Measurements from ENCODE around the gene HOXB1. TPM values are rescaled to one million over a fixed set of nuclear protein-coding genes. Genes with fewer than 3 reads are reported as not detected.

HOXB1 gene
- total and polyA plus RNA-seq, 2 experiments from 2014 or later = not detected

DNA sequence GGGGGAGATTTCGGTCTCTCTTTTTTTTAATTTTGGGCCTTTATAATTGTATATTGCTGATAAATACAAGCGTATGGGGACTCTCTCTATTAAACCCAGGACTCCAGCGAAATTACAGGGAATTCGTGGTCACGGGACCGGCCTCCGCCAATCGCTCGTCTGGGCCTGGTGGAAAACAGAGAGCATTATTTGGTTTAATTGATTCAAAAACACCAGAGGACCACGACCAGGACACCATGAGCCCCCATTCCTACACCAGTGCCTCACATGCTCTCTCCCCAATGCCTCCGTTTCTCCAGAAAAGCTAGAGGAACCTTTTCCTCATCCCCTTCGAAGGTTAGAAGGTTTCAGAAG is 14.2 kb upstream of the HOXB1 start, which contains the start of gene HOXB2:
Gene HOXB2, minus strand, starts transcription at position 88 of the 354 bp plus-strand sequence. CDS start 198 bp downstream, outside the sequence.
- no peaks in the 10 kb centered on the region; the same call in 1 of the 2 replicates for H3K36me3 ChIP-seq (ENCODE audit: low read depth)
- H3K4me3 ChIP-seq = peak within 1 kb of the TSS; percentile 95
- H3K9me2 ChIP-seq (ENCODE audit: insufficient read depth) = no peaks in the 10 kb centered on the region
- H3K79me2 ChIP-seq (ENCODE audit: insufficient read depth) = peaks cover 68% of the 10 kb centered on the region
- TF ChIP-seq EZH2 (IDR thresholded peaks at IDR 0.05; ENCODE audit: insufficient read depth, poor library complexity, severe bottlenecking) (no peak), EZH2phosphoT487 (IDR thresholded peaks at IDR 0.05; ENCODE audit: insufficient read depth, low read depth) (no peak)
- H3K27me3 ChIP-seq (replicated peaks; ENCODE audit: insufficient read depth) = no peaks in the 10 kb centered on the region
- H3K27ac ChIP-seq = peak within 1 kb of the TSS; percentile 96
- peaks cover 54% of the 10 kb centered on the region for H3F3A ChIP-seq (ENCODE audit: insufficient read depth)
- H2AFZ ChIP-seq = peak within 1 kb of the TSS; percentile 64
- in situ Hi-C loops (cut with MboI) = no loop called here
- peak within 1 kb of the TSS; percentile 99 for H3K9ac ChIP-seq
- 20 to 32% methylated on average over 11 to 12 of the region's 12 CpGs for WGBS, 2 experiments (ENCODE audit: low coverage in 1 of 2, low lambda C conversion rate in 2 of 2, missing lambda C conversion rate in 2 of 2)
- peak within 1 kb of the TSS; percentile 93 for H3K4me2 ChIP-seq (ENCODE audit: unreplicated experiment)
- H4K20me1 ChIP-seq (ENCODE audit: insufficient read depth) = no peaks in the 10 kb centered on the region
- DNase-seq = peak; percentile 82
- peaks cover 50% of the 10 kb centered on the region for H3K4me1 ChIP-seq (ENCODE audit: insufficient read depth)
- H3K9me3 ChIP-seq (ENCODE audit: low read depth) = no peaks in the 10 kb centered on the region

DNA sequence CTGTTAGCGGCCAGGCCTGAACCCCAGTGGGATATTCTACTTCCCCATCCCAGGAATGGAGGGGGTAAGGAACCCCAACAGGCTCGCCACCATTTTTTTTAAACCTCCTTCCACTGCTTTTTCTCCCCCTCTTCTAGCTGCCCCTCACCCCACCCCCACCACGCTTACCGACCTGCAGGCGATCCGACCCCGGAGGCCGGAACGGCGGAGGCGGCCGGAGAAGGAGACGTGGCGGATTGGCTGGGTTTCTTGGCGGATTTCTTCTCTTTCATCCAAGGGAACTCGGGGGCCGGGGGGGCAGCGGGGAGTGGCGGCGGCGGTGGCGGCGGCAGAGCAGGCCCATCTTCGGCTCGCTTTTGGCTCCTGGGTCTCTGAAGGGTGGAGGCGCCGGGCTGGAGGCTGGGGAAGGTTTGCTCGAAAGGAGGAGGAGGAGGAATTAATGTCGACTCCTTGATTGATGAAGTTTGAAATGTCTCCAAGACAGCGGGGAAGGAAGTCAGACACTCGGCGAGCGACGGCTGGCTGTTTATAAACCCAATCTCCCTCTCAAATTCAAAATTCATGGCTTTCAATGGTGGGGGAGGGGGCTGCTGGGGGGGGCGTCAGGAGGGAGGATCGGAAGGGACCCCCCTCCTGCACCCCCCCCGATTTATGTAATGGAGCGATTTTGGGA is 13.7 kb upstream of the HOXB1 start:
- H3K27me3 ChIP-seq (replicated peaks; ENCODE audit: insufficient read depth) = no peaks in the 10 kb centered on the region
- in situ Hi-C loops (cut with MboI) = no loop called here
- no peaks in the 10 kb centered on the region for H4K20me1 ChIP-seq (ENCODE audit: insufficient read depth)
- H2AFZ ChIP-seq = peak overlapping the region; percentile 64
- no peaks in the 10 kb centered on the region for H3K9me2 ChIP-seq (ENCODE audit: insufficient read depth)
- H3K27ac ChIP-seq = peak overlapping the region; percentile 96
- no peaks in the 10 kb centered on the region for H3K9me3 ChIP-seq (ENCODE audit: low read depth)
- peak overlapping the region; percentile 99 for H3K9ac ChIP-seq
- H3K4me1 ChIP-seq (ENCODE audit: insufficient read depth) = peaks cover 50% of the 10 kb centered on the region
- H3K4me2 ChIP-seq (ENCODE audit: unreplicated experiment) = peak overlapping the region; percentile 93
- H3K4me3 ChIP-seq = peak overlapping the region; percentile 95
- TF ChIP-seq EZH2 (IDR thresholded peaks at IDR 0.05; ENCODE audit: insufficient read depth, poor library complexity, severe bottlenecking) (no peak), EZH2phosphoT487 (IDR thresholded peaks at IDR 0.05; ENCODE audit: insufficient read depth, low read depth) (no peak)
- WGBS, 2 experiments (ENCODE audit: low coverage in 1 of 2, low lambda C conversion rate in 2 of 2, missing lambda C conversion rate in 2 of 2) = 1% methylated on average over 22 to 38 of the region's 38 CpGs
- DNase-seq = peak; percentile 89
- H3K79me2 ChIP-seq (ENCODE audit: insufficient read depth) = peaks cover 74% of the 10 kb centered on the region
- no peaks in the 10 kb centered on the region for H3K36me3 ChIP-seq (ENCODE audit: low read depth)
- H3F3A ChIP-seq (ENCODE audit: insufficient read depth) = peaks cover 59% of the 10 kb centered on the region

DNA sequence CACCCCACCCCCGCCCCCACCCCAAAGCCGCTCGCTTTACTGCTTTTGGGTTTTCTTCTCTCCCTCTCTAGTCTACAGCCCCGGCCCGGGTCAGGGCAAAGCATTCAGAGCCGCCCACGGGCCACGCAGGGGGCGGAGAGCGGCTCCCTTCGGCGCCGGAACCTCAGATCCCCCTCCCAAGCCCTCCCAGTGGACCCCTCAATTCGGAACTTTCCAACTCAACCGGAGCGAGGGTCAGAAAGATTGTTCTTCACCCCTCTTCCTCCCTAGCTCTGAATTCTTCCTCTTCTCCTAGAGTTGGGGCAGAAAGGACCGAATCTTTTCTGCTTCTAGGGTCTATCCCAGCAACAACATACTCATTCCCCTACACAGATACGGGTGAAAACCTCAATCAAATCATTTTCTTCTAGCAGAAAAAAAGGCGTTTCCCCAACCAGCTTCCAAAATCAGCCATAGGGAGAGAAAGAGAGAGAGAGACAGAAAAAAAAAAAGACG is 13.1 kb upstream of the HOXB1 start:
- Histone ChIP-seq H3K4me1 (ENCODE audit: insufficient read depth) (peaks cover 53% of the 10 kb centered on the region), H3K36me3 (ENCODE audit: low read depth) (no peaks in the 10 kb centered on the region), H3K79me2 (ENCODE audit: insufficient read depth) (peaks cover 74% of the 10 kb centered on the region), H3K9ac (peak overlapping the region; percentile 99), H3F3A (ENCODE audit: insufficient read depth) (peaks cover 58% of the 10 kb centered on the region), H3K4me2 (ENCODE audit: unreplicated experiment) (peak overlapping the region; percentile 93), H2AFZ (peak overlapping the region; percentile 64), H4K20me1 (ENCODE audit: insufficient read depth) (no peaks in the 10 kb centered on the region), H3K9me3 (ENCODE audit: low read depth) (no peaks in the 10 kb centered on the region), H3K27ac (peak overlapping the region; percentile 96), H3K27me3 (replicated peaks; ENCODE audit: insufficient read depth) (no peaks in the 10 kb centered on the region), H3K4me3 (peak overlapping the region; percentile 95), H3K9me2 (ENCODE audit: insufficient read depth) (no peaks in the 10 kb centered on the region)
- 0 to 1% methylated on average over 15 to 20 of the region's 20 CpGs for WGBS, 2 experiments (ENCODE audit: low coverage in 1 of 2, low lambda C conversion rate in 2 of 2, missing lambda C conversion rate in 2 of 2)
- in situ Hi-C loops (cut with MboI) = no loop called here
- TF ChIP-seq EZH2 (IDR thresholded peaks at IDR 0.05; ENCODE audit: insufficient read depth, poor library complexity, severe bottlenecking) = no peak
- TF ChIP-seq EZH2phosphoT487 (IDR thresholded peaks at IDR 0.05; ENCODE audit: insufficient read depth, low read depth) = no peak
- no peak for DNase-seq

DNA sequence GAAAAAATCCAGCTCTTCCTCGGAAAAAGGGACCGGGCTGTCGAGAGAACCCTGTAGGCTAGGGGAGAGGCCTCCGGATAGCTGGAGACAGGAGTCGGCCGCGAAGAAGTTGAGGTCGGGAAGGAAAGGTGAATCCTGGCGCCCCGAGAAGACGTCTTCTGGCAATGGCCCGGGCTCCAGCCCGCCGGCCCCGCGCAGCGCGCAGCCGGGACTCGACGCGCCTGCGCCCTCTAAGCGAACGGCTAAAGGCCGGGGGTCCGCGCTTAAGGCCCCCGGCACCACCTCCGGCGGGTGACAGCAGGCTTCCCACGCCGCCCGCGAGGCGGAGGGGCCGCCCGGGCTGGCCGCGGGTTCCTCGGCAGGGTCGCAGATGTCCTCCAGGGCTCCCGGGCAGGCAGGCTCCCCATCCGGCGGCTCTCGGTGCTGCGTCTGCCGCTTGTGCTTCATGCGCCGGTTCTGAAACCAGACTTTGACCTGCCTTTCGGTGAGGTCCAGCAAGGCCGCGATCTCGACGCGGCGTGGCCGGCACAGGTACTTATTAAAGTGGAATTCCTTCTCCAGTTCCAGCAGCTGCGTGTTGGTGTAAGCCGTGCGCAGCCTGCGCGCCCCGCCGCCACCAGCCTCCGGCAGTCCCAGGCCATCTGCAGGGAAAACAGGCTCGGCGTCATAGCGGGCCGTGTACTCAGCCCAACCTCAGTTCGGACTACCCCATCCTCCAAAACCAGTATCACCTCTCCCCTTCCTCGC is 12.5 kb upstream of the HOXB1 start:
- TF ChIP-seq EZH2 (IDR thresholded peaks at IDR 0.05; ENCODE audit: insufficient read depth, poor library complexity, severe bottlenecking) (no peak), EZH2phosphoT487 (IDR thresholded peaks at IDR 0.05; ENCODE audit: insufficient read depth, low read depth) (no peak)
- Histone ChIP-seq H3K4me1 (ENCODE audit: insufficient read depth) (peaks cover 53% of the 10 kb centered on the region), H3K9ac (peak overlapping the region; percentile 99), H3K79me2 (ENCODE audit: insufficient read depth) (peaks cover 69% of the 10 kb centered on the region), H3K4me2 (ENCODE audit: unreplicated experiment) (peak overlapping the region; percentile 93), H2AFZ (0 out of 2 replicates have a peak overlapping the region, but pooled peaks have one; percentile 64), H3K36me3 (ENCODE audit: low read depth) (no peaks in the 10 kb centered on the region), H3K27ac (peak overlapping the region; percentile 96), H3K9me3 (ENCODE audit: low read depth) (no peaks in the 10 kb centered on the region), H3K27me3 (replicated peaks; ENCODE audit: insufficient read depth) (no peaks in the 10 kb centered on the region), H4K20me1 (ENCODE audit: insufficient read depth) (no peaks in the 10 kb centered on the region), H3K9me2 (ENCODE audit: insufficient read depth) (no peaks in the 10 kb centered on the region), H3F3A (ENCODE audit: insufficient read depth) (peaks cover 57% of the 10 kb centered on the region), H3K4me3 (peak overlapping the region; percentile 95)
- in situ Hi-C loops (cut with MboI) = no loop called here
- peak; percentile 75 for DNase-seq
- WGBS, 2 experiments (ENCODE audit: low coverage in 1 of 2, low lambda C conversion rate in 2 of 2, missing lambda C conversion rate in 2 of 2) = 1 to 2% methylated on average over 50 to 68 of the region's 72 CpGs
